ENCODE measurements around the gene PSMD10. TPM values are rescaled to one million over a fixed set of nuclear protein-coding genes. Genes with fewer than 3 reads are reported as not detected.

The PSMD10 gene
- total and polyA plus RNA-seq, 2 of the 8 experiments (the other 6 are each of a cell fraction or from before 2014, with no cell fraction given), result 49.9 to 79.9 TPM

DNA sequence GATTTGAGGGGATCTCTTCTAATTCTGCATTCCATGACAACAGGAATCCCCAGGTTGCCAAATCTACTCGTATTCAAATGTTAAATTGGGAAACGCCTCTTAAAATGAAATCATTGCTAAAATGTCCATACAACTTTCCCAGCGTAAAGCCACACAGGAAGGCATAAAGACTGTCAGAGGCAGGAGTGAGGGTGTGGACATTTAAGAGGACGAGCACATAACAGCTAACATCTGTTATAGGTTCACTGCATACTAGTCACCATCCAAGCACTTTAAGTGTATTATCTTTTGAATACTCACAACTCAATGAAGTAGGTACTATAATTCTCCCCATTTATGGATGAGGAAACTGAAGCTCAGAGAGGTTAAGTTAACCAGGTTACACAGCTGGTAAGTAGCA, 35.8 kb upstream of the PSMD10 start (continued):
- no peak for TF ChIP-seq CHD7 (IDR thresholded peaks at IDR 0.05; ENCODE audit: insufficient replicate concordance, low read length)
